Fibroblast of skin of left biceps (primary cell): ENCODE measurements around the gene DHRSX.
A peak's percentile ranks its signal among the peaks of the same experiment; 100 is the strongest.
"Not testable (repeated sequence)": the region's sequence is repeated elsewhere in the genome, so short reads cannot be mapped to it uniquely, and the experiment has no call there.

ENCODE experiments used
- DNase-seq, 2 experiments: peaks; one replicate each; pipeline ENCODE4 v3.0.0-alpha.2; 2013; ENCODE audit warnings: low read depth in 2 of 2

DHRSX gene

GRCh38 chrX:2474963-2475726, 25.6 kb downstream of the DHRSX start:
- no peak for DNase-seq

GRCh38 chrX:2474280-2474962, 26.4 kb downstream of the DHRSX start:
- DNase-seq = no peak

- DNase-seq = not testable (repeated sequence)
These were observed 27.7 kb downstream of the DHRSX start for GRCh38 chrX:2473064-2473463.

- DNase-seq = no peak
These were observed 29.1 kb downstream of the DHRSX start for GRCh38 chrX:2471641-2472040.

DNA sequence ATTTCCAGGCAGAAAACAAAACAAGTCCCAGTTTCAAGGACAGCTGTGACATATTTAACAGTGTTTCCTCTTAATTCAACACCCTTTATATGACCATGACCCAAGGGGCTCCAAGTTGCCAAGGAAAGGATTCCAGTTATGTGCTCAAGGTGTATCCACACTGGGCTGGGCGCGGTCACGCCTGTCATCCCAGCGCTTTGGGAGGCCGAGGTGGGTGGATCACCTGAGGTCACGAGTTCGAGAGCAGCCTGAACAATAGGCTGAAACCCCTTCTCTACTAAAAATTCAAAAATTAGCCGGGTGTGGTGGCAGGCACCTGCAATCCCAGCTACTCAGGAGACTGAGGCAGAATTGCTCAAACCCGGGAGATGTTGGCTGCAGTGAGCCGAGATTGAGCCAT, 29.6 kb downstream of the DHRSX start:
- DNase-seq = not testable (repeated sequence)

GRCh38 chrX:2469852-2470251, 30.9 kb downstream of the DHRSX start:
- DNase-seq = not testable (repeated sequence)

GRCh38 chrX:2469196-2469685, 31.5 kb downstream of the DHRSX start:
- DNase-seq = no peak

GRCh38 chrX:2468261-2469195, 32.2 kb downstream of the DHRSX start:
- DNase-seq = no peak

DNA sequence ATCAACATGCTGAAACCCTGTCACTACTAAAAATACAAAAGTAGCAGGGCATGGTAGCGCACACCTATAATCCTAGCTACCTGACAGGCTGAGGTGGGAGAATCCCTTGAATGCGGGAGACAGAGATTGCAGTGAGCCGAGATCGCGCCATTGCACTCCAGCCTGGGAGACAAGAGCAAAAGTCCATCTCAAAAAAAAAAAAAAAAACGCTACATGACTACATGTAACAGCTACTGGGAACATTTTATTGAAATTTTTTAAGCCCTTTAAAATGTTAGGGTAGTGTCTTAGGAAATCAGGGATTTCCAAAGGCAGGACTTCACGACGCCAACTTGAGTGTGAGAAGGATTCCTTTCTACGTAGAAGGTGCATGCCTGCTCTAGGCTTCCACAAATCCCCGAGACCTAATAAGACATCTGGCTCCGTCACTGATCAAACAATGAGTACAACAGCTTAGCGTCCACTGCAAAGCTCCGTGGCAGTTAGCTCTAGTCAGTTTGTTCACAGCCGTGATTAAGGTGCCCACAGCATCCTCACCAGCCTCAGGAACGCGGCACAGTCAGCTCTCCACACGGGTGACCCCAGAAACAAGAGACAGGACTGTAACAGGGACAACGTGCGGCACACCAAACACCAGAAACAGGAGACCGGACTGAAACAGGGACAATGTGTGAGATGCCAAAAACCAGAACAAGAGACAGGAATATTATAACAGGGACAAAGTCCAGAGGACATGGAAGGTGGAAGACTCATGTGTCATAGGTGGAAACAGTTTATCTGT, 33.7 kb downstream of the DHRSX start:
- no peak for DNase-seq

DNA sequence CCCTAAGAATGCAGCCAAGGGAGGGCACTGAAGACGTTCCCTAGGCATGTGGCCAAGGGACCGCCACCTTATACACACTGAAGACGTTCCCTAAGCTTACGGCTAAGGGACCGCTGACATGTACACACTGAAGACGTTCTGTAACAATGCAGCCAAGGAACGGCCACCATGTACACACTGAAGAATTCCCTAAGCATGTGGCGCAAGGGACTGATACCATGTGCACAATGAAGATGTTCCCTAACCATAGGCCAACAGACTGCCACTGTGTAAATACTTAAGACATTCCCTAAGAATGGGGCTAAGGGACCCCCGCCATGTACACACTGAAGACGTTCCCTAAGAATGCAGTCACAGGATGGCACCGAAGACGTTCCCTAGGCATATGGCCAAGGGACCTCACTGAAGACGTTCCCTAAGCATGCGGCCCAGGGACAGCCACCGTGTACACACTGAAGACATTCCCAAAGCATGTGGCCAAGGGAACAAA, 36.1 kb downstream of the DHRSX start:
- DNase-seq = no peak

- DNase-seq = no peak
These were observed 36.7 kb downstream of the DHRSX start for GRCh38 chrX:2463973-2464676.

DNA sequence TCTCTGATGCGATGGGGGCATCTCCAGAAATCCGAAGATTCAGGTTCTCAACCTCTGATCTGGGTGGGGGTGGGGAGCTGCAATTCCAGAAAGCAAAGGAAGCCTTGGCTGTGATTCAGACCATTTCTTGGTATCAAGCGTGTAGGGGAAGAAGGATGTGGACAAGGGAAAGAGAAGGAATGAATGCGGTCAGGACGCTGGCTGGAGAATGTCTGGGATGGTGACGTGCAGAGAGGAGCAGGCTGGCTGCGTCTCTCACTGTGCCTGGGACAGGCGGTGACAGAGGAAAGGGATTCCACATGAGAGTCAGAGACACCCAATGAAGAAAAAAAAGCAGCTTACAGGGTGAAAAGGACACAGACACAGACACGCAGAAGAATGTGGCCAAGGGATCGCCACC, 37.3 kb downstream of the DHRSX start:
- DNase-seq = peak in 1 of 2 experiments; percentile 28

DNA sequence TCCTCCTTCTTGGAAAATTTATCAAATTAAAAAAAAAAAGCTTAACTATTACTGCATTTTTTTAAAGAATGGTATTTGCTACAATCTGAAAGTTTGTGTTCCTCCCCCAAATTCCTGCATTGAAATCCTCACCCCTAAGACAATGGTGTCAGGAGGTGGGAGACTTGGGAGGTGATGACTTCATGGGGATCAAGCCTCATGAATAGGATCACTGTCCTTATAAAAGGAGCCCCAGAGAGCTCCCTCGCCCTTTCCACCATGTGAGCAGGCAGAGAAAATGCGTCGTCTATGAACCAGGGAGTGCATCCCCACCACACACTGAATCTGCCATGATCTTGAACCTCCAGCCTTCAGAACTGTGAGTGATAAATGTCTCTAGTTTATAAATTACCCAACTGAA, 38.0 kb downstream of the DHRSX start:
- no peak for DNase-seq

DNA sequence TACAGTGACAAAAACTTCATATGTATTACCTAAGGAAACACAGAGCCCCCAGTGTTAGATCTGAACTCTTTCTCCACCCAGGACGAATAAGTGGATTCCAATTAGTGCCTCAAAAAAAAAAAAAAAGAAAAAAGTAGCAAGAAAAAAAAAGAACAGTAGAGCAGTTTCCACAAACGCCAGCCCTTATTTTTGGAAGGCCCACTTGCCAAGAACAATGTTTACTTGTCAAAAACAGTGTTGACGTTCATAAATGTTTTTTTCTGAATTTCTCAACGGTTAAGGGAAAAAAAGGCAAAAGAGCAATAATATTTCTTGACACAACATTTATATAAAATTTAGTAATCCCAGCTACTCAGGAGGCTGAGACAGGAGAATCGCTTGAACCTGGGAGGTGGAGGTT, 38.7 kb downstream of the DHRSX start:
- DNase-seq = no peak

- DNase-seq = no peak
These were observed 39.1 kb downstream of the DHRSX start for GRCh38 chrX:2461711-2462016.

GRCh38 chrX:2460821-2461710, 39.7 kb downstream of the DHRSX start:
- DNase-seq = not testable (repeated sequence)

DNA sequence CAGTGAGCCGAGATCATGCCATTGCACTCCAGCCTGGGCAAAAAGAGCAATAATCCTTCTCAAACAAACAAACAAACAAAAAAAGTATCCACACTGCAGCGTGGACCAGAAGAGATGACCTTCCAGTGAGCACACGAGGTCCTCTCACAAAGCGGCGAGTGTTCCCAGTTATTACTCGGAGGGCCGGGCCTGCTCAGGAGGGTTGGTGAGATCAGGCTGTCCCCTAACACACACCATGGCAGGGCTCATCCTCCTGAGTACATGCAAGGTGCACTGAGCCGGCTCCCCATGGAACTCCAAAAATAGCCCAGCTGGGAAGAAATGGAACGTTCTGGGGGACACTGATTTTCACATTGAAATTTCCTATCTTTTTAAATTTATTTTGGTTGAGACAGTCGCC, 40.7 kb downstream of the DHRSX start:
- DNase-seq = not testable (repeated sequence)

DNA sequence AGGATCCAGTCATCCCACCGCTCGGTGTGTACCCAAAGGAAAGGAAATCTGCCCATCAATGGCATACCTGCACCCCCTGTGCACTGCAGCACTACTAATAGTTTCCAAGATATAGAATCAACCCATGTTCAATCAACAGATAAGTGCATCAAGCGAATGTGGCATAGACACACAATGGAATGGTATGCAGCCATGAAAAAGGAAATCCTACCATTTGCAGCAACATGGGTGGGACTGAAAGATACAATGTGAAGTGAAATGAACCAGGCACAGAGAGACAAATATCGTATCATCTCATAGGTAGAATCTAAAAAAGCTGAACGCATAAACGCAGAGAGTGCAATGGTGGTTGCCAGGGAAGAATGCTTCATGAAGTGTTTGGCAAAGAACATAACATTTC, 42.5 kb downstream of the DHRSX start:
- DNase-seq = no peak

GRCh38 chrX:2457289-2458133, 43.3 kb downstream of the DHRSX start:
- DNase-seq = no peak
